ENCODE results near the gene CRIP1. TPM values are rescaled to one million over a fixed set of nuclear protein-coding genes. Genes with fewer than 3 reads are reported as not detected.

The CRIP1 gene
- total and polyA plus RNA-seq, 7 donors, result 4.9 to 403 (median 24.3) TPM

DNA sequence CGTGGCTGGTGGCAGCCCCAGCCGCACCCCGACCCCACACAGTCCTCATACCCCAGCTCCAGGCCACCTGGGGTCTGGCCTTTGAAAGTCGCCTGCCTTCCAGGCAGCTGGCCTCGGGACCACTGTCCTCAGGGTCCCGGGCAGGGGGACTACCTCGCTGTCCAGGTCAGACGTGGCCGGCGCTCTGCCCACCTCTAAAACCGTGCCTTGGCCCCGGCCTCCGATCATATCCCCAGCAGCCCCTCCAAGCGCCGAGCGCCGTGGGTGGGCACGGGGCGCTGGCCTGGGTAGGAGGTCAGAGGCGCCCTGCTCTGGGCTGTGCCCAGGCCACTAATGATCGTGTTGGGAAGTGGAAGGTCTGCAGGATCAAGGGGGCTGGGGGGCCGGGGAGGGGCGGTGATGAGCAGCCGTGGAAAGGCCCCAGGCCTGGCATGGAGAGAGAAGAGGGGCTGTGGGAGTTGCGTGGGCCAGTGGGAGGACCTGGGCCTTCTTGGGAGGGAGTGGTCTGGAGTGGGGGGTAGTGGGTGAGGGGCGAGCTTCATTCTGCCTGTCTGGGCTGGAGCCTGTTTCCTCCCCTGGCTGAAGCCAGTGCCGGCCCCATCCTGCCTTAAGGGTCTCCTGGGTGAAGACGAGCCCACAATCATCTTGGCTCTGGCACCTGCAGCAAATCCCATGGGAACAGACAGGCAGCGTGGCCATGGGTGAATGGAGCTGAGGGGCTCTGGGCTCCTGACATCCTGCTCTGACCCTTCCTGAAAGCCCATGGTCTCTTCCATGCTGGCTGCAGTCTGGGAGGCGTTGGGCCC is 44.6 kb downstream of the CRIP1 start:
- no peaks in the 10 kb centered on the region for H3K36me3 ChIP-seq
- peaks cover 0 to 27% (median 27%) of the 10 kb centered on the region in 3 donors for H3K27me3 ChIP-seq
- no peak overlapping the region for H3K4me3 ChIP-seq
- H3K9me3 ChIP-seq, result no peaks in the 10 kb centered on the region
- TF ChIP-seq EP300 (IDR thresholded peaks at IDR 0.05) (no peak), POLR2AphosphoS5 (IDR thresholded peaks at IDR 0.05) (no peak), POLR2A (IDR thresholded peaks at IDR 0.05) (no peak)
- TF ChIP-seq, protein P1, sequence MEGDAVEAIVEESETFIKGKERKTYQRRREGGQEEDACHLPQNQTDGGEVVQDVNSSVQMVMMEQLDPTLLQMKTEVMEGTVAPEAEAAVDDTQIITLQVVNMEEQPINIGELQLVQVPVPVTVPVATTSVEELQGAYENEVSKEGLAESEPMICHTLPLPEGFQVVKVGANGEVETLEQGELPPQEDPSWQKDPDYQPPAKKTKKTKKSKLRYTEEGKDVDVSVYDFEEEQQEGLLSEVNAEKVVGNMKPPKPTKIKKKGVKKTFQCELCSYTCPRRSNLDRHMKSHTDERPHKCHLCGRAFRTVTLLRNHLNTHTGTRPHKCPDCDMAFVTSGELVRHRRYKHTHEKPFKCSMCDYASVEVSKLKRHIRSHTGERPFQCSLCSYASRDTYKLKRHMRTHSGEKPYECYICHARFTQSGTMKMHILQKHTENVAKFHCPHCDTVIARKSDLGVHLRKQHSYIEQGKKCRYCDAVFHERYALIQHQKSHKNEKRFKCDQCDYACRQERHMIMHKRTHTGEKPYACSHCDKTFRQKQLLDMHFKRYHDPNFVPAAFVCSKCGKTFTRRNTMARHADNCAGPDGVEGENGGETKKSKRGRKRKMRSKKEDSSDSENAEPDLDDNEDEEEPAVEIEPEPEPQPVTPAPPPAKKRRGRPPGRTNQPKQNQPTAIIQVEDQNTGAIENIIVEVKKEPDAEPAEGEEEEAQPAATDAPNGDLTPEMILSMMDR (IDR thresholded peaks at IDR 0.05), result no peak
- peaks cover 0 to 33% (median 27%) of the 10 kb centered on the region in 4 donors for H3K4me1 ChIP-seq
- peak; percentile 55 for DNase-seq
- H3K27ac ChIP-seq, result no peak overlapping the region
- WGBS, 2 donors, result 88 to 89% methylated on average over 30 of the region's 30 CpGs
- intact Hi-C loops (cut with DNase I), result no loop called here

DNA sequence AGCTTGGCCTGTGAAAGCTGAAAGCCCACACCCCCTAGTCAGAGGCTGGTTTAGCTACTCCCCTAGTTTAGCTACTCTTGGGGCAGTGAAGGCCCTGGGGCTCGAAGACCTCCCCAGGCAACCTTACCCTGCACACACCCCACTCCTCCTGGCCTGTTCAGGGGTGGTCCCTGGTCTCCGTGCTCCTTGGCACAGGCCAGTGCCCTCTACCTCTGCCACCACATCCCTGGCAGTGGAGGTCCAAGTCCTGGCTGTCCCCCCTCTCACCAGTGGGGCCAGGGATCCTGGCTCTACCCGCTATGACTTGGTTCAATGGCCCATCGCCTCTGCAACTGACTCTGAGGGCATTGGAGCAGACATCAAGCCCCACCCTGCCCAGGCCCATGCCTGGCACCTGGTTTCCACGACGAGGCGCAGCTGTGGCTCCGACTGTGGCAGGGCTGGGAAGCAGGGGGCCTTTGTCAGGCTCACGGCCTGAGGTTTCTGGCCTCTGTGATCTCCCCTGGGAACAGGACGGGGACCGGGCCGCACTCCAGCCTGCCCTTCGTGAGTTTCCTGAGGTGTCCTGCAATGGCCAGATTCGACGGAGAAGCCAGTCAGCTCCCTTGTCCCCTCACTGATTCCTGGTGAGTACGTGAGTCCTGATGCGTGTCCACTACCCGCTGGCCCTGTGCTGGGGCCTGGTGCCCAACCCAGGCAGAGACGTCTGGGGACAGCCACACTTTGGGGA is 45.4 kb downstream of the CRIP1 start:
- H3K27ac ChIP-seq, result no peak overlapping the region
- H3K9me3 ChIP-seq, result no peaks in the 10 kb centered on the region
- H3K36me3 ChIP-seq, result no peaks in the 10 kb centered on the region
- 79 to 81% methylated on average over 19 of the region's 19 CpGs for WGBS, 2 donors
- H3K4me1 ChIP-seq, result peaks cover 0 to 27% (median 22%) of the 10 kb centered on the region in 4 donors
- no peak for TF ChIP-seq POLR2AphosphoS5 (IDR thresholded peaks at IDR 0.05)
- TF ChIP-seq, protein P1 (IDR thresholded peaks at IDR 0.05), result no peak
- no peak for TF ChIP-seq EP300 (IDR thresholded peaks at IDR 0.05)
- no peak for TF ChIP-seq POLR2A (IDR thresholded peaks at IDR 0.05)
- peaks cover 0 to 29% (median 23%) of the 10 kb centered on the region in 3 donors for H3K27me3 ChIP-seq
- no peak for DNase-seq
- intact Hi-C loops (cut with DNase I), result no loop called here
- no peak overlapping the region for H3K4me3 ChIP-seq

- WGBS, 2 donors, result 52 to 53% methylated on average over 10 of the region's 10 CpGs
- TF ChIP-seq EP300 (IDR thresholded peaks at IDR 0.05) (no peak), POLR2A (IDR thresholded peaks at IDR 0.05) (no peak), POLR2AphosphoS5 (IDR thresholded peaks at IDR 0.05) (no peak)
- TF ChIP-seq, protein P1 (IDR thresholded peaks at IDR 0.05), result no peak
- no peak overlapping the region for H3K27ac ChIP-seq
- DNase-seq, result peak; percentile 58
- intact Hi-C loops (cut with DNase I), result no loop called here
- H3K27me3 ChIP-seq, result peaks cover 0 to 36% (median 23%) of the 10 kb centered on the region in 3 donors
- H3K4me3 ChIP-seq, result no peak overlapping the region
- no peaks in the 10 kb centered on the region for H3K9me3 ChIP-seq
- peaks cover 0 to 23% (median 16%) of the 10 kb centered on the region in 4 donors for H3K4me1 ChIP-seq
- no peaks in the 10 kb centered on the region for H3K36me3 ChIP-seq
These were observed 46.1 kb downstream of the CRIP1 start for GRCh38 chr14:105532735-105533141.

GRCh38 chr14:105533391-105533790 is 46.7 kb downstream of the CRIP1 start:
- TF ChIP-seq POLR2A (IDR thresholded peaks at IDR 0.05), result no peak
- no peak for TF ChIP-seq EP300 (IDR thresholded peaks at IDR 0.05)
- TF ChIP-seq POLR2AphosphoS5 (IDR thresholded peaks at IDR 0.05), result no peak
- TF ChIP-seq, protein P1 (IDR thresholded peaks at IDR 0.05), result no peak
- peaks cover 0 to 24% (median 12%) of the 10 kb centered on the region in 4 donors for H3K4me1 ChIP-seq
- WGBS, 2 donors, result 74 to 81% methylated on average over 9 of the region's 9 CpGs
- peak; percentile 43 for DNase-seq
- H3K4me3 ChIP-seq, result no peak overlapping the region
- H3K27me3 ChIP-seq, result peaks cover 0 to 41% (median 26%) of the 10 kb centered on the region in 3 donors
- intact Hi-C loops (cut with DNase I), result no loop called here
- H3K27ac ChIP-seq, result no peak overlapping the region
- no peaks in the 10 kb centered on the region for H3K9me3 ChIP-seq
- H3K36me3 ChIP-seq, result no peaks in the 10 kb centered on the region

Measured in sigmoid colon (tissue), 7 donors.